Esophagus muscularis mucosa (tissue), 4 donors: ENCODE data around the gene NXF1.

Experiments used
- CTCF ChIP-seq, 3 experiments: fragments of 200-600 bp in 2 of 3; fragments of 450-650 bp in 1 of 3; sonication (generic) in 2 of 3; IDR thresholded peaks; one replicate each; pipeline ENCODE4 v1.5.1; 2017 to 2019; ENCODE audit warnings: antibody characterized with exemption in 3 of 3, mild to moderate bottlenecking in 2 of 3, moderate library complexity in 1 of 3
- EP300 ChIP-seq: sonication (generic); formaldehyde crosslinking; IDR thresholded peaks from one replicate; pipeline ENCODE4 v1.6.1; 2017; ENCODE audit warnings: antibody characterized with exemption
- POLR2A ChIP-seq: fragments of 450-650 bp; IDR thresholded peaks from one replicate; pipeline ENCODE4 v1.6.1; 2017; ENCODE audit warnings: antibody characterized with exemption, moderate library complexity, mild to moderate bottlenecking, low read depth
- POLR2AphosphoS5 ChIP-seq, 2 donors: sonication (generic); formaldehyde crosslinking; IDR thresholded peaks; one replicate each; pipeline ENCODE4 v1.6.1; 2017; ENCODE audit warnings: antibody characterized with exemption in 2 of 2

DNA sequence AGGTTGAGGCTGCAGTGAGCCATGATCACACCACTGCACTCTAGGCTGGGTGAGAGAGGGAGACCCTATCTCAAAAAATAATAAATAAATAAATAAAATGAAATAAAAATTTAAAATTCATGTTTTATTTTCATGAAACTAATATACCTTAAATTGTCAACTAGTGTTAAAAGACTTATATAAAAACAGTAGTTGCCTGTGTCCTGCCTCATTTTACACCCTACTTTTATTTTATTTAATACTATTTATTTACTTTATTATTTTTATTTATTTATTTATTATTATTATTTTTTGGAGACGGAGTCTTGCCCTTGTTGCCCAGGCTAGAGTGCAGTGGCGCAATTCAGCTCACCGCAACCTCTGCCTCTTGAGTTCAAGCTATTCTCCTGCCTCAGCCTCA is 38.9 kb upstream of the NXF1 start:
- TF ChIP-seq CTCF (IDR thresholded peaks at IDR 0.05) (no peak), POLR2A (no peak), POLR2AphosphoS5 (IDR thresholded peaks at IDR 0.05) (no peak), EP300 (no peak)
